ENCODE data around the gene MUC6.

Gene MUC6

DNA sequence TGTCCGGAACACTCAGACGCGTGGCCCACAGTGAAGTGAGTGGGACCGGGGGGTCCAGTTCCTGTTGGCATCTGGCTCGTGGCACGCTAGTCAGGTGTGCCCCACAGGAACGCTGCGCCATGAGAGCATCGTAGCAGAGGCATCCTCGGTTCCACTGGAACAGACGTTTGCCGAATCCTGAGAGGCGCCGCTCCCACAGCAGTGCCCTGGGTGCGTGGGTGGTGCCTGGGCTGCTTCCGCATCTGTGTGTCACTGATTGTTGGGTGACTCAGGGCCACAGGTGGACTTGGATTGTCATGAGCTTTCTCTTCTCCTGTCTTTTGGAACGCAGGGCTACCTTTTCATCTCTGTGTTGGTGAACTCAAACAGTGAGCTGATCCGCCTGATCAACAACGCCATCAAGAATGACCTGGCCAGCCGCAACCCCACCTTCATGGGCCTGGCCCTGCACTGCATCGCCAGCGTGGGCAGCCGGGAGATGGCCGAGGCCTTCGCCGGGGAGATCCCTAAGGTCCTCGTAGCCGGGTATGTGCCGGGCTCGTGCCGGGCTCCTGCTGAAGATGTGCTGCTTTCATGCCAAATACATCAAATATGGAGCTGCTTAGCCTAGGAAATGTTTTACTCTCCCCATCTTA is 64.7 kb downstream of the MUC6 start:
- no peak for TF ChIP-seq ARNTL (CRISPR knock-in tag; IDR thresholded peaks at IDR 0.05; ENCODE audit: borderline replicate concordance, low read depth)
- no peak for TF ChIP-seq OSR1 (CRISPR knock-in tag; IDR thresholded peaks at IDR 0.05)
- no peak for TF ChIP-seq ZFP30 (CRISPR knock-in tag; IDR thresholded peaks at IDR 0.05)
- TF ChIP-seq, protein P1, sequence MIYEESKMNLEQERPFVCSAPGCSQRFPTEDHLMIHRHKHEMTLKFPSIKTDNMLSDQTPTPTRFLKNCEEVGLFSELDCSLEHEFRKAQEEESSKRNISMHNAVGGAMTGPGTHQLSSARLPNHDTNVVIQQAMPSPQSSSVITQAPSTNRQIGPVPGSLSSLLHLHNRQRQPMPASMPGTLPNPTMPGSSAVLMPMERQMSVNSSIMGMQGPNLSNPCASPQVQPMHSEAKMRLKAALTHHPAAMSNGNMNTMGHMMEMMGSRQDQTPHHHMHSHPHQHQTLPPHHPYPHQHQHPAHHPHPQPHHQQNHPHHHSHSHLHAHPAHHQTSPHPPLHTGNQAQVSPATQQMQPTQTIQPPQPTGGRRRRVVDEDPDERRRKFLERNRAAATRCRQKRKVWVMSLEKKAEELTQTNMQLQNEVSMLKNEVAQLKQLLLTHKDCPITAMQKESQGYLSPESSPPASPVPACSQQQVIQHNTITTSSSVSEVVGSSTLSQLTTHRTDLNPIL (CRISPR knock-in tag; IDR thresholded peaks at IDR 0.05; ENCODE audit: low read depth), result no peak
- TF ChIP-seq BACH2 (CRISPR knock-in tag; IDR thresholded peaks at IDR 0.05; ENCODE audit: borderline replicate concordance), result no peak
- TF ChIP-seq, protein P2, sequence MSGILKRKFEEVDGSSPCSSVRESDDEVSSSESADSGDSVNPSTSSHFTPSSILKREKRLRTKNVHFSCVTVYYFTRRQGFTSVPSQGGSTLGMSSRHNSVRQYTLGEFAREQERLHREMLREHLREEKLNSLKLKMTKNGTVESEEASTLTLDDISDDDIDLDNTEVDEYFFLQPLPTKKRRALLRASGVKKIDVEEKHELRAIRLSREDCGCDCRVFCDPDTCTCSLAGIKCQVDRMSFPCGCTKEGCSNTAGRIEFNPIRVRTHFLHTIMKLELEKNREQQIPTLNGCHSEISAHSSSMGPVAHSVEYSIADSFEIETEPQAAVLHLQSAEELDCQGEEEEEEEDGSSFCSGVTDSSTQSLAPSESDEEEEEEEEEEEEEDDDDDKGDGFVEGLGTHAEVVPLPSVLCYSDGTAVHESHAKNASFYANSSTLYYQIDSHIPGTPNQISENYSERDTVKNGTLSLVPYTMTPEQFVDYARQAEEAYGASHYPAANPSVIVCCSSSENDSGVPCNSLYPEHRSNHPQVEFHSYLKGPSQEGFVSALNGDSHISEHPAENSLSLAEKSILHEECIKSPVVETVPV (CRISPR knock-in tag; IDR thresholded peaks at IDR 0.05), result no peak
- no peak for TF ChIP-seq GLIS3 (CRISPR knock-in tag; IDR thresholded peaks at IDR 0.05)
- no peak for TF ChIP-seq RARB (CRISPR knock-in tag; IDR thresholded peaks at IDR 0.05)
- no peak for TF ChIP-seq ZNF565 (CRISPR knock-in tag; conservative IDR thresholded peaks at IDR 0.05; ENCODE audit: low read depth)
- TF ChIP-seq, protein P3, sequence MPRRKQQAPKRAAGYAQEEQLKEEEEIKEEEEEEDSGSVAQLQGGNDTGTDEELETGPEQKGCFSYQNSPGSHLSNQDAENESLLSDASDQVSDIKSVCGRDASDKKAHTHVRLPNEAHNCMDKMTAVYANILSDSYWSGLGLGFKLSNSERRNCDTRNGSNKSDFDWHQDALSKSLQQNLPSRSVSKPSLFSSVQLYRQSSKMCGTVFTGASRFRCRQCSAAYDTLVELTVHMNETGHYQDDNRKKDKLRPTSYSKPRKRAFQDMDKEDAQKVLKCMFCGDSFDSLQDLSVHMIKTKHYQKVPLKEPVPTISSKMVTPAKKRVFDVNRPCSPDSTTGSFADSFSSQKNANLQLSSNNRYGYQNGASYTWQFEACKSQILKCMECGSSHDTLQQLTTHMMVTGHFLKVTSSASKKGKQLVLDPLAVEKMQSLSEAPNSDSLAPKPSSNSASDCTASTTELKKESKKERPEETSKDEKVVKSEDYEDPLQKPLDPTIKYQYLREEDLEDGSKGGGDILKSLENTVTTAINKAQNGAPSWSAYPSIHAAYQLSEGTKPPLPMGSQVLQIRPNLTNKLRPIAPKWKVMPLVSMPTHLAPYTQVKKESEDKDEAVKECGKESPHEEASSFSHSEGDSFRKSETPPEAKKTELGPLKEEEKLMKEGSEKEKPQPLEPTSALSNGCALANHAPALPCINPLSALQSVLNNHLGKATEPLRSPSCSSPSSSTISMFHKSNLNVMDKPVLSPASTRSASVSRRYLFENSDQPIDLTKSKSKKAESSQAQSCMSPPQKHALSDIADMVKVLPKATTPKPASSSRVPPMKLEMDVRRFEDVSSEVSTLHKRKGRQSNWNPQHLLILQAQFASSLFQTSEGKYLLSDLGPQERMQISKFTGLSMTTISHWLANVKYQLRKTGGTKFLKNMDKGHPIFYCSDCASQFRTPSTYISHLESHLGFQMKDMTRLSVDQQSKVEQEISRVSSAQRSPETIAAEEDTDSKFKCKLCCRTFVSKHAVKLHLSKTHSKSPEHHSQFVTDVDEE (CRISPR knock-in tag; IDR thresholded peaks at IDR 0.05), result no peak
- TF ChIP-seq, protein P4, sequence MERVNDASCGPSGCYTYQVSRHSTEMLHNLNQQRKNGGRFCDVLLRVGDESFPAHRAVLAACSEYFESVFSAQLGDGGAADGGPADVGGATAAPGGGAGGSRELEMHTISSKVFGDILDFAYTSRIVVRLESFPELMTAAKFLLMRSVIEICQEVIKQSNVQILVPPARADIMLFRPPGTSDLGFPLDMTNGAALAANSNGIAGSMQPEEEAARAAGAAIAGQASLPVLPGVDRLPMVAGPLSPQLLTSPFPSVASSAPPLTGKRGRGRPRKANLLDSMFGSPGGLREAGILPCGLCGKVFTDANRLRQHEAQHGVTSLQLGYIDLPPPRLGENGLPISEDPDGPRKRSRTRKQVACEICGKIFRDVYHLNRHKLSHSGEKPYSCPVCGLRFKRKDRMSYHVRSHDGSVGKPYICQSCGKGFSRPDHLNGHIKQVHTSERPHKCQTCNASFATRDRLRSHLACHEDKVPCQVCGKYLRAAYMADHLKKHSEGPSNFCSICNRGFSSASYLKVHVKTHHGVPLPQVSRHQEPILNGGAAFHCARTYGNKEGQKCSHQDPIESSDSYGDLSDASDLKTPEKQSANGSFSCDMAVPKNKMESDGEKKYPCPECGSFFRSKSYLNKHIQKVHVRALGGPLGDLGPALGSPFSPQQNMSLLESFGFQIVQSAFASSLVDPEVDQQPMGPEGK (CRISPR knock-in tag; IDR thresholded peaks at IDR 0.05; ENCODE audit: borderline replicate concordance), result no peak
- no peak for TF ChIP-seq ZNF8 (CRISPR knock-in tag; IDR thresholded peaks at IDR 0.05)
- ATAC-seq, result no peak

DNA sequence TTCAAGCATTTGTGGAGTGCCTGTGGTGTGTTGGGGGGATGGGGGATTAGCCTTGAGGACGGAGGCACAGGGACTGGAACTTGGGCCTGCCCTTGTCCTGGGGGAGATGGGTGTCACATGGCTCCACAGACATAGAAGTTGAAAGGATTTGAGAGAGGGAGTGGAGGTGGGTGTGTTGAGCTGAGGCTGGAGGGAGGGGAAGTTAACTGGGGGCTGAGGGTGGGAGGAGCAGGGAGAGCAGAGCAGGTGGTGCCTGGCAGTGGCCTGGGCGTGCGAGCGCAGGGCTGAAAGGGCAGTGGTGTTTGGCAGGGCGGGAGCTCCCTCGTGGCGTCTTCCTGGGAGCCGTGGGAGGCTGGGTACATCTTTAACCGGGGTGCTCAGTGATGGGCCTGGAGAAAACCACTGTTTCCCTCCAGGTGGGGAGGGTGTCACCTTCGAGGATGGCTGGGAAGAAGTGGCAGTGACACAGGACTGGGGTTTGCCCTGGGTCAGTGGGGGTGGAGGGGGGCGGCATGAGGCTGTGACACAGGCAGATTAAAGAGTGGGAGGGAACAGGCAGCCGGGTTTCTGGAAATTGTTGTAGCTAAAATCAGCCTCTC is 65.3 kb downstream of the MUC6 start:
- no peak for ATAC-seq
- TF ChIP-seq, protein P4 (CRISPR knock-in tag; IDR thresholded peaks at IDR 0.05; ENCODE audit: borderline replicate concordance), result no peak
- TF ChIP-seq, protein P2 (CRISPR knock-in tag; IDR thresholded peaks at IDR 0.05), result no peak
- TF ChIP-seq, protein P5, sequence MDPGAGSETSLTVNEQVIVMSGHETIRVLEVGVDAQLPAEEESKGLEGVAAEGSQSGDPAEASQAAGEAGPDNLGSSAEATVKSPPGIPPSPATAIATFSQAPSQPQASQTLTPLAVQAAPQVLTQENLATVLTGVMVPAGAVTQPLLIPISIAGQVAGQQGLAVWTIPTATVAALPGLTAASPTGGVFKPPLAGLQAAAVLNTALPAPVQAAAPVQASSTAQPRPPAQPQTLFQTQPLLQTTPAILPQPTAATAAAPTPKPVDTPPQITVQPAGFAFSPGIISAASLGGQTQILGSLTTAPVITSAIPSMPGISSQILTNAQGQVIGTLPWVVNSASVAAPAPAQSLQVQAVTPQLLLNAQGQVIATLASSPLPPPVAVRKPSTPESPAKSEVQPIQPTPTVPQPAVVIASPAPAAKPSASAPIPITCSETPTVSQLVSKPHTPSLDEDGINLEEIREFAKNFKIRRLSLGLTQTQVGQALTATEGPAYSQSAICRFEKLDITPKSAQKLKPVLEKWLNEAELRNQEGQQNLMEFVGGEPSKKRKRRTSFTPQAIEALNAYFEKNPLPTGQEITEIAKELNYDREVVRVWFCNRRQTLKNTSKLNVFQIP (CRISPR knock-in tag; IDR thresholded peaks at IDR 0.05; ENCODE audit: borderline replicate concordance, low read depth), result no peak
- TF ChIP-seq ZFP30 (CRISPR knock-in tag; IDR thresholded peaks at IDR 0.05) (no peak), ESRRG (CRISPR knock-in tag; IDR thresholded peaks at IDR 0.05) (no peak), OSR1 (CRISPR knock-in tag; IDR thresholded peaks at IDR 0.05) (no peak), ZNF8 (CRISPR knock-in tag; IDR thresholded peaks at IDR 0.05) (no peak), BACH2 (CRISPR knock-in tag; IDR thresholded peaks at IDR 0.05; ENCODE audit: borderline replicate concordance) (no peak), ARNTL (CRISPR knock-in tag; IDR thresholded peaks at IDR 0.05; ENCODE audit: borderline replicate concordance, low read depth) (no peak)
- TF ChIP-seq, protein P1 (CRISPR knock-in tag; IDR thresholded peaks at IDR 0.05; ENCODE audit: low read depth), result no peak

Measured in SK-N-SH treated with all-trans-retinoic acid at 6 μM for 48 hours (cell line).